Activated T-cell treated with anti-CD3 and anti-CD28 coated beads for 1 hour (primary cell): ENCODE measurements around the gene CLDN22.

Experiments used
- DNase-seq: peaks from one replicate; pipeline ENCODE4 v3.0.0-alpha.2; 2020; ENCODE audit warnings: low read depth

The CLDN22 gene

GRCh38 chr4:183276106-183276505 lies 44.0 kb downstream of the CLDN22 start:
- DNase-seq = no peak

DNA sequence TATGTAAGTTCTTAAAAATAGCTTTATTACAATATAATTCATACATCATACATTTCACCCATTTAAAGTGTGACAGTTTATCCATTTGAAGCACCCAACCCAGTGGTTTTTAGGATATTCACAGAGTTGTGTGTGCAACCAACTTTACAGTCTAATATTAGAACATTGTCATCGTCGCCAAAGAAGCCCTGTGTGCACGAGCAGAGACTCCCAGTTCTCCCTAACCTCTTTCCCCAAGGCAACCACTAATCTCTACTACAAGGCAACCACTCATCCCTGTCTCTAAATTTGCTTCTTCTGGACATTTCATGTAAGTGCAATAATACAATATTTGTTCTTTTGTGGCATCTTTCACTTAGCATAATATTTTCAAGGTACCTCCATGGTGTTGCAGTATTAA lies 47.7 kb downstream of the CLDN22 start:
- no peak for DNase-seq

- DNase-seq = no peak
Measured at GRCh38 chr4:183268556-183268955, 51.5 kb downstream of the CLDN22 start.
